ENCODE results near the gene OR2B3. TPM values are rescaled to one million over a fixed set of nuclear protein-coding genes. Genes with fewer than 3 reads are reported as not detected.

OR2B3 gene
- total RNA-seq, 2 donors from 2014 or later, result not detected

GRCh38 chr6:29081312-29081711 lies 5.8 kb downstream of the OR2B3 start:
- TF ChIP-seq CTCF (IDR thresholded peaks at IDR 0.05), result no peak
- TF ChIP-seq POLR2A (IDR thresholded peaks at IDR 0.05), result no peak
- TF ChIP-seq POLR2AphosphoS5 (IDR thresholded peaks at IDR 0.05), result no peak
- H3K9me3 ChIP-seq, result no peaks in the 10 kb centered on the region
- no peaks in the 10 kb centered on the region for H3K36me3 ChIP-seq
- H3K4me1 ChIP-seq (replicated peaks), result no peaks in the 10 kb centered on the region
- H3K27me3 ChIP-seq (replicated peaks; ENCODE audit: insufficient read depth), result no peaks in the 10 kb centered on the region
- DNase-seq (ENCODE audit: low spot score), result no peak
- intact Hi-C loops (cut with DNase I), result no loop called here
- no peak overlapping the region for H3K27ac ChIP-seq
- no peak overlapping the region for H3K4me3 ChIP-seq

GRCh38 chr6:29079203-29079602 lies 7.9 kb downstream of the OR2B3 start:
- Histone ChIP-seq H3K27me3 (replicated peaks; ENCODE audit: insufficient read depth) (no peaks in the 10 kb centered on the region), H3K4me3 (no peak overlapping the region), H3K27ac (no peak overlapping the region), H3K4me1 (replicated peaks) (no peaks in the 10 kb centered on the region), H3K36me3 (no peaks in the 10 kb centered on the region), H3K9me3 (no peaks in the 10 kb centered on the region)
- WGBS, result 94% methylated on average over 1 of the region's 1 CpG
- no peak for DNase-seq (ENCODE audit: low spot score)
- intact Hi-C loops (cut with DNase I), result no loop called here
- no peak for TF ChIP-seq CTCF (IDR thresholded peaks at IDR 0.05)
- TF ChIP-seq POLR2AphosphoS5 (IDR thresholded peaks at IDR 0.05), result no peak
- no peak for TF ChIP-seq POLR2A (IDR thresholded peaks at IDR 0.05)

- H3K36me3 ChIP-seq, result no peaks in the 10 kb centered on the region
- H3K9me3 ChIP-seq, result no peaks in the 10 kb centered on the region
- H3K4me1 ChIP-seq (replicated peaks), result no peaks in the 10 kb centered on the region
- intact Hi-C loops (cut with DNase I), result no loop called here
- no peak overlapping the region for H3K4me3 ChIP-seq
- no peak overlapping the region for H3K27ac ChIP-seq
- WGBS, result 47% methylated on average over 9 of the region's 9 CpGs
- no peak for TF ChIP-seq POLR2AphosphoS5 (IDR thresholded peaks at IDR 0.05)
- peak in 1 of 4 experiments; percentile 25 for TF ChIP-seq CTCF (IDR thresholded peaks at IDR 0.05)
- H3K27me3 ChIP-seq (replicated peaks; ENCODE audit: insufficient read depth), result no peaks in the 10 kb centered on the region
- DNase-seq (ENCODE audit: low spot score), result no peak
Measured at GRCh38 chr6:29071831-29072723, 15.0 kb downstream of the OR2B3 start.

GRCh38 chr6:29051680-29052079 lies 35.4 kb downstream of the OR2B3 start:
- no peaks in the 10 kb centered on the region for H3K4me1 ChIP-seq (replicated peaks)
- DNase-seq (ENCODE audit: low spot score), result no peak
- TF ChIP-seq POLR2AphosphoS5 (IDR thresholded peaks at IDR 0.05) (no peak), POLR2A (IDR thresholded peaks at IDR 0.05) (no peak), CTCF (IDR thresholded peaks at IDR 0.05) (no peak)
- no peak overlapping the region for H3K27ac ChIP-seq
- 88% methylated on average over 3 of the region's 3 CpGs for WGBS
- no peak overlapping the region for H3K4me3 ChIP-seq
- H3K27me3 ChIP-seq (replicated peaks; ENCODE audit: insufficient read depth), result no peaks in the 10 kb centered on the region
- no peaks in the 10 kb centered on the region for H3K36me3 ChIP-seq
- intact Hi-C loops (cut with DNase I), result no loop called here
- H3K9me3 ChIP-seq, result no peaks in the 10 kb centered on the region

GRCh38 chr6:29045075-29045474 lies 42.0 kb downstream of the OR2B3 start, which contains the start of gene OR2W1:
TSS of gene OR2W1 (minus strand) at chr6:29045175. CDS start at chr6:29045175, 0 bp downstream.
- no peaks in the 10 kb centered on the region for H3K9me3 ChIP-seq
- intact Hi-C loops (cut with DNase I), result no loop called here
- H3K27ac ChIP-seq, result no peak within 1 kb of the TSS
- no peak for TF ChIP-seq CTCF (IDR thresholded peaks at IDR 0.05)
- no peak for TF ChIP-seq POLR2AphosphoS5 (IDR thresholded peaks at IDR 0.05)
- no peak for TF ChIP-seq POLR2A (IDR thresholded peaks at IDR 0.05)
- no peak within 1 kb of the TSS for H3K4me3 ChIP-seq
- no peak for DNase-seq (ENCODE audit: low spot score)
- H3K36me3 ChIP-seq, result no peaks in the 10 kb centered on the region
- no peaks in the 10 kb centered on the region for H3K27me3 ChIP-seq (replicated peaks; ENCODE audit: insufficient read depth)
- H3K4me1 ChIP-seq (replicated peaks), result no peaks in the 10 kb centered on the region
- 91% methylated on average over 1 of the region's 1 CpG for WGBS
